ENCODE results near the gene BAIAP2.
"Not testable (repeated sequence)": the region's sequence is repeated elsewhere in the genome, so short reads cannot be mapped to it uniquely, and the experiment has no call there.

The BAIAP2 gene

DNA sequence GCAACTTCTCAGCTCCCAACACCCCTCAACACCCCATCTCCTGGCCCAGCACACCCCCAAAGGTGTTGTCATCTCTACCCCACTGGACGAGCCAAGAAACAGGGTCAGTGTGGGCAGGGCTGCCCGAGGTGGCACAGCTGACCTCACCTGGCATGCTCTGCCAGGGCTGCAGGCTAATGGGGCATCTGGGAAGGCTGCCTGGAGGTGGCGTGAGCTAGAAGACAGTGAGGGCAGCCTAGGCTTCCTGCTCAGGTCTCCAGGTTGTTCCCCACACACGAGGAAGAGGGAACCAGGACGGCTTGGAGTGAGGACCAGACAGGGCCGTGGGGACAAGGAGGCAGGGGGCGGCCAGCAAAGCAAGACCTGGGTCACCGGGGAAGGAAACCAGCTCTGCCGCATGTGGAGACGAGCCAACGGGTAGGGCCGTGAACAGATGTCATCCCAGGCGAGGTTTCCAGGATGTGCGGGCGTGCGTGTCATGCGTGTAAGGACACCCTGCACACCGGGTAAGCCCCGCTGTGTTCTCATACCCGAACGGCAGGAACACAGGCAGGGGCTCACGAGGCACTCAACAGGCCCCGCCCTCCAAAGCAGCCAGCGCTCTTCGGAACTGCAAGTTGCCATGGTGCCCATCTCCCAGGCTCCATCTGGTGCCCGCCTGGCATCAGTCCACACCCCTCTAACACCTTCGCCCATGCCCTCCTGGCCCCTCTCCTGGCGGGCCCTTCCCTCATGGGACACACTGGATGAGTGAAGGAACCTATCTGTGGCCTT is 100.7 kb downstream of the BAIAP2 start:
- intact Hi-C loops (cut with DNase I): loop anchor here (5.0 kb wide), 1 partner anchor 102 kb away; the partner anchor contains the start of genes NDUFAF8 and TEPSIN
- peak in 39 of 42 donors; percentile 54 to 87 (median 72) for DNase-seq

GRCh38 chr17:81136366-81136765 is 101.4 kb downstream of the BAIAP2 start:
- intact Hi-C loops (cut with DNase I): loop anchor here (5.0 kb wide), 1 partner anchor 101 kb away; the partner anchor contains the start of genes NDUFAF8 and TEPSIN

GRCh38 chr17:81137248-81137647 is 102.3 kb downstream of the BAIAP2 start:
- intact Hi-C loops (cut with DNase I): loop anchor here (5.0 kb wide), 1 partner anchor 100 kb away; the partner anchor contains the start of genes NDUFAF8 and TEPSIN
- no peak for DNase-seq

More at GRCh38 chr17:81136366-81136765, 101.4 kb downstream of the BAIAP2 start:
- no peak for DNase-seq

- intact Hi-C loops (cut with DNase I): loop anchor here (5.0 kb wide), 1 partner anchor 99 kb away; the partner anchor contains the start of genes NDUFAF8 and TEPSIN
- no peak for DNase-seq
Measured at GRCh38 chr17:81138083-81138482, 103.1 kb downstream of the BAIAP2 start.

DNA sequence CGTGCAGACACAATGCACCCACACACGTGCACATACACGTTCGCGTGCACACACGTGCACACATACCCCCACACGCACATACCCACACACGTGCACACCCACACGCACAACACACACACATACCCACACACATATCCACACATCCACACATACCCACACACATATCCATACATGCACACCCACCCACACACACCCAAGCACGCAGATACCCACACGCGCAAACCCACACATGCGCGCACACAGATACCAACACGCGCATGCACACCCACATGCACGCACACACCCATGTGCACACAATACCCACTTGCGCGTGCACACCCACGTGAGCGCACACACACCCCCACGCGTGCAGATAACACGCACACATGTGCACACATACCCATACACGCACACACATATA is 103.5 kb downstream of the BAIAP2 start:
- intact Hi-C loops (cut with DNase I): loop anchor here (5.0 kb wide), 1 partner anchor 99 kb away; the partner anchor contains the start of genes NDUFAF8 and TEPSIN
- no peak for DNase-seq

DNA sequence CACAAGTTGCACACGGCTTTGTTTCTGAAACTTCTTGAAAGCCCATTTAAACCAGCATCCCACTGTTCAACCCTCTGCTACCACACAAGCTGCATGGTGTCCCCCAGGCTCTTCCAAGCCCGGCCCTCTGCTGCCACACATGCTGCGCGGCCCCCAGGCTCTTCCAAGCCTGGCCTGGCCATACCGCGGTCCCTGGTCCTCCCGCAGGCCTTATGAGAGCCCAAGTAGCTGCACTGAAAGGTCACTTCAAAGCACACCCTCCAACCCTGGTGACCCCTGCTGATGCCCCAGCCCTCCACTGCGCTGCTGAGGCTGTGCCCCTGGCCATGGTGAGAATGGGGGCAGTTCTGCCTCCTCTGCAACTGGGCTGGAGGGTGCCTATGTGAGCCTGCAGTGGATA is 104.5 kb downstream of the BAIAP2 start:
- intact Hi-C loops (cut with DNase I): loop anchor here (5.0 kb wide), 1 partner anchor 98 kb away; the partner anchor contains the start of genes NDUFAF8 and TEPSIN
- no peak for DNase-seq

- DNase-seq: no peak
- intact Hi-C loops (cut with DNase I): loop anchor here (10.0 kb wide), 1 partner anchor 65 kb away; no protein-coding TSS in a partner anchor
Measured at GRCh38 chr17:81140018-81140417, 105.1 kb downstream of the BAIAP2 start.

DNA sequence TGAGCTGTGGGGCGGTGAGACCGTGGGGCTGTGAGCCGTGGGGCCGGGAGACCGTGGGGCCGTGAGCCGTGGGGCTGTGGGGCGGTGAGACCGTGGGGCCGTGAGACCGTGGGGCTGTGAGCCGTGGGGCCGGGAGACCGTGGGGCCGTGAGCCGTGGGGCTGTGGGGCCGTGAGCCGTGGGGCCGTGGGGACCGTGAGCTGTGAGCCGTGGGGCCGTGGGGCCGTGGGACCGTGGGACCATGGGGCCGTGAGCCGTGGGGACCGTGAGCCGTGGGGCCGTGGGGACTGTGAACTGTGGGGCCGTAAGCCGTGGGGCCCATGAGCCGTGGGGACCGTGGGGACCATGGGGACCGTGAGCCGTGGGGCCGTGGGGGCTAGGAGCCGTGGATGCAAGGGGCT is 105.7 kb downstream of the BAIAP2 start:
- DNase-seq: no peak
- intact Hi-C loops (cut with DNase I): loop anchor here (10.0 kb wide), 1 partner anchor 64 kb away; no protein-coding TSS in a partner anchor

DNA sequence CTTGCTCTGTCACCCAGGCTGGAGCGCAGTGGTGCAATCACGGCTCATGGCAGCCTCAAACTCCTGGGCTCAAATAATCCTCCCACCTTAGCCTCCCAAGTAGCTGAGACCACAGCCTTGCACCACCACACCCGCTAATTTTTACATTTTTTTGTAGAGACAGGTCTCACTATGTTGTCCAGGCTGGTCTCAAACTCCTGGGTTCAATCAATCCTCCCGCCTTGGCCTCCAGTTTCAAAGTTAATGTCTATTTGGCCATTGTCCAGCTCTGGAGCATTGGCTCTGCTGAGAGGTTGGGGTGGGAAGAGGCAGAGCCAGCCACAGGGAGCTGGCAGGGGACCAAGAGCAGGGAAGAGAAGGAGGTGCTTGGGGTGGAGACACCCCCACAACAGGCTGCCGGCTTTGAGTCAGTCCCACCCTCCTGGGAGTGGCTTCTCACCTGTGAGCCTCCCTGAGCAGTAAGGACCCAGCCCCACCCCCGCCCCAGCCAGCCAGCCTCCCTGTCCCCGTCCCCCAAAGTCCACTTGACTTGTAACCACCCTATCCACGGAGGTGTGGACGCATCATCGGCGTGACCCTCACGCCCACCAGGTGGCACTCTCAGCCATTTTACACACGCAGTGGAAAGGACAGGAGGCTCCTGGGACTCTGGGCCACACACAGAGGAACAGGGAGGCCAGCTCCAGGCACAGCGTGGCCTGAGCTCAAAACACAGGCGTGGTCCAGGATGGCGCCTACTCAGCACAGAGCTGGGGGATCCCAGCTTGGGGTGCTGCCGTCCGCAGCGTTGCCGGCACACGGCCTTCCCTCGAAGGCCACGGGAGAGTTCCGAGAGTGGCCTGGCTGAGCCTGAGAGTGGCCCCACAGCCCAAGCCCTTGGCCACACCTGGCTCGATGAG is 107.6 kb downstream of the BAIAP2 start:
- intact Hi-C loops (cut with DNase I): loop anchor here (10.0 kb wide), 1 partner anchor 62 kb away; no protein-coding TSS in a partner anchor
- DNase-seq: peak; percentile 76 to 95 (median 86)

GRCh38 chr17:81143200-81143527 is 108.2 kb downstream of the BAIAP2 start:
- intact Hi-C loops (cut with DNase I): loop anchor here (10.0 kb wide), 1 partner anchor 62 kb away; no protein-coding TSS in a partner anchor

GRCh38 chr17:81143717-81144422 is 108.9 kb downstream of the BAIAP2 start:
- intact Hi-C loops (cut with DNase I): loop anchor here (10.0 kb wide), 1 partner anchor 61 kb away; no protein-coding TSS in a partner anchor

More at GRCh38 chr17:81143200-81143527, 108.2 kb downstream of the BAIAP2 start:
- DNase-seq: no peak

GRCh38 chr17:81144423-81144781 is 109.5 kb downstream of the BAIAP2 start:
- peak in 1 of 42 donors; percentile 52 for DNase-seq
- intact Hi-C loops (cut with DNase I): loop anchor here (10.0 kb wide), 1 partner anchor 60 kb away; no protein-coding TSS in a partner anchor

More at GRCh38 chr17:81143717-81144422, 108.9 kb downstream of the BAIAP2 start:
- no peak for DNase-seq

- DNase-seq: not testable (repeated sequence)
- intact Hi-C loops (cut with DNase I): loop anchor here (10.0 kb wide), 1 partner anchor 59 kb away; no protein-coding TSS in a partner anchor
Measured at GRCh38 chr17:81146208-81146607, 111.3 kb downstream of the BAIAP2 start.

DNA sequence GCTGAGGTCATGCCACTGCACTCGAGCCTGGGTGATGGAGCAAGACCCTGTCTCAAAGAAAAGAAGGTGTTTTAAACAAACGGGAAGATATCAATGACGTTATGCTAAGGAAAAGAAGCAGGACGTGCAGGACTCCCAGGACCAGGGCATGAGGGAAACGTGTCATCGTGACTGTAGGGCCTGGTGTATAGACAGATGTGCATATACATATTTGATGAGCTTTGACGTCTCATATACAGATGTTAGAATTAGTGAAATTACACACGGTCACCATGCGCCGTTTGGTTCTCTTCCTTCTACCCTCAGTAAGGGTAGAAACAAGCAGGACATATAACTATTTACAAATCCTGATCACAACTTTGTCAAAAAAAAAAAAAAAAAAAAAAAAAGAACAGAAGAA is 112.8 kb downstream of the BAIAP2 start:
- DNase-seq: no peak
- intact Hi-C loops (cut with DNase I): loop anchor here (10.0 kb wide), 1 partner anchor 57 kb away; no protein-coding TSS in a partner anchor

GRCh38 chr17:81148571-81148970 is 113.6 kb downstream of the BAIAP2 start:
- DNase-seq: no peak
- intact Hi-C loops (cut with DNase I): loop anchor here (10.0 kb wide), 1 partner anchor 56 kb away; no protein-coding TSS in a partner anchor

GRCh38 chr17:81148986-81149533 is 114.1 kb downstream of the BAIAP2 start:
- DNase-seq: no peak
- intact Hi-C loops (cut with DNase I): loop anchor here (10.0 kb wide), 1 partner anchor 56 kb away; no protein-coding TSS in a partner anchor

DNA sequence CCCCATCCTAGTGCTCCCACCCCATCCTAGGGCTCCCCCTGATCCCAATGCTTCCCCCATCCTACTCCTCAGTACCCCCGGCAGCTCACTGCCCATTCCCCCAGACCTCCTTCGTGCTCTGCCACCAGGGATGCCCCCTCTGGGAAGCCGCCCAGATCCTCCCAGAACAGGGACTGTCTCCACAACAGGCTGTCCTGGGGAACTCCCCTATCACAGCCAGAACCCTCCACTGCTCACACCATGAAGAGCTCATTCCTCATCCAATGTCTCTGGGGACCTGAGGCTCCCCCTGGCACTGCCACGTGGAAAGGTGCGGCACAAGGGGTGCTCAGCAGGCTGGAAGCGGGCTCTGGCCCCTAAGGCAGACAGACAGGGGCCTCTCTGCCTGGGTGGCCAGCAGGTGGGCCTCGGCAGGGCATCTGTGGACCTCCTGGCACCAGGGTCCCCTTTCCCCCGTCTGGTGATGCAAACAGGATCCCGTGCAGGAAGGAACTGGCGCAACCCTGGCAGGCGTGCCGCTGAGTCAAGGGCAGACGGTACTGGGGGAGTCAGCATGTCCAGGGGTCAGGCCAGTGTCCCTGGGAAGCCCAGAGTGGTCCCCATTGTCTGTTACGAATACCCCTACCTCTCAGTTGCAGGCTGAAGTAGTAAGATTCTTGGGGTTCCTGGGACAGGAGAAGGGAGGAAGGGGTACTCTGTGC is 115.6 kb downstream of the BAIAP2 start:
- intact Hi-C loops (cut with DNase I): no loop called here
- no peak for DNase-seq
